ENCODE results near the gene UBE3B. TPM values are rescaled to one million over a fixed set of nuclear protein-coding genes. Genes with fewer than 3 reads are reported as not detected.
"Not testable (repeated sequence)": the region's sequence is repeated elsewhere in the genome, so short reads cannot be mapped to it uniquely, and the experiment has no call there.

UBE3B gene
- total RNA-seq, 1 donor from 2014 or later = 32.6 TPM

GRCh38 chr12:109432842-109433304 lies 44.6 kb upstream of the UBE3B start:
- H3K4me3 ChIP-seq (ENCODE audit: low read depth, low read length) = no peak overlapping the region
- H3K36me3 ChIP-seq (ENCODE audit: control insufficient read depth, insufficient read depth, low read length) = no peaks in the 10 kb centered on the region
- DNase-seq (ENCODE audit: low read depth) = peak; percentile 78
- FAIRE-seq = no peak
- no peaks in the 10 kb centered on the region for H3K27me3 ChIP-seq (ENCODE audit: control insufficient read depth, insufficient read depth, low read length)
- TF ChIP-seq, protein P1, sequence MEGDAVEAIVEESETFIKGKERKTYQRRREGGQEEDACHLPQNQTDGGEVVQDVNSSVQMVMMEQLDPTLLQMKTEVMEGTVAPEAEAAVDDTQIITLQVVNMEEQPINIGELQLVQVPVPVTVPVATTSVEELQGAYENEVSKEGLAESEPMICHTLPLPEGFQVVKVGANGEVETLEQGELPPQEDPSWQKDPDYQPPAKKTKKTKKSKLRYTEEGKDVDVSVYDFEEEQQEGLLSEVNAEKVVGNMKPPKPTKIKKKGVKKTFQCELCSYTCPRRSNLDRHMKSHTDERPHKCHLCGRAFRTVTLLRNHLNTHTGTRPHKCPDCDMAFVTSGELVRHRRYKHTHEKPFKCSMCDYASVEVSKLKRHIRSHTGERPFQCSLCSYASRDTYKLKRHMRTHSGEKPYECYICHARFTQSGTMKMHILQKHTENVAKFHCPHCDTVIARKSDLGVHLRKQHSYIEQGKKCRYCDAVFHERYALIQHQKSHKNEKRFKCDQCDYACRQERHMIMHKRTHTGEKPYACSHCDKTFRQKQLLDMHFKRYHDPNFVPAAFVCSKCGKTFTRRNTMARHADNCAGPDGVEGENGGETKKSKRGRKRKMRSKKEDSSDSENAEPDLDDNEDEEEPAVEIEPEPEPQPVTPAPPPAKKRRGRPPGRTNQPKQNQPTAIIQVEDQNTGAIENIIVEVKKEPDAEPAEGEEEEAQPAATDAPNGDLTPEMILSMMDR (IDR thresholded peaks at IDR 0.05; ENCODE audit: insufficient read depth, low read length, severe bottlenecking) = peak; percentile 93

DNA sequence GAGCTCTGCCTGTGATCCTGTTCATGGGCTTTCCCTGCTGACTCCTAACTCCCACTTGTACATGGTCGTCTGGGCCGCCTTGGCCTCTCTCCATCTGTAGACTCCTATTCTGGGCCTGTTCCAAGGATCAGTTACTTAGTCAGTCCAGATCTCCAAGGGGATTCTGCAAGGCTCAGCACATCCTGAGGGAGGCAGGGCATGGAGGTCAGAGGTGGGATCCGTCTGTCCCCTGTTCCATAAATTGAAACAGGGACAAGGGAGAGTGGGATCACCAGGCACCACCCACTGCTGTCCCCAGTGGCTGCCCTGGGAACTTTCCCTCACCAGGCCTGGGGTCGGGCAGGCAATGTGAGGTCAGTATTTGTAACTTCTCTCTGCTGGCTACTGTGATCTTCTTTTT lies 43.8 kb upstream of the UBE3B start:
- Histone ChIP-seq H3K36me3 (ENCODE audit: control insufficient read depth, insufficient read depth, low read length) (no peaks in the 10 kb centered on the region), H3K27me3 (ENCODE audit: control insufficient read depth, insufficient read depth, low read length) (no peaks in the 10 kb centered on the region), H3K4me3 (ENCODE audit: low read depth, low read length) (no peak overlapping the region)
- TF ChIP-seq, protein P1 (IDR thresholded peaks at IDR 0.05; ENCODE audit: insufficient read depth, low read length, severe bottlenecking) = peak; percentile 26
- DNase-seq (ENCODE audit: low read depth) (no peak), FAIRE-seq (no peak)

- DNase-seq (ENCODE audit: low read depth) = no peak
- H3K36me3 ChIP-seq (ENCODE audit: control insufficient read depth, insufficient read depth, low read length) = no peaks in the 10 kb centered on the region
- no peaks in the 10 kb centered on the region for H3K27me3 ChIP-seq (ENCODE audit: control insufficient read depth, insufficient read depth, low read length)
- no peak overlapping the region for H3K4me3 ChIP-seq (ENCODE audit: low read depth, low read length)
- TF ChIP-seq, protein P1 (IDR thresholded peaks at IDR 0.05; ENCODE audit: insufficient read depth, low read length, severe bottlenecking) = no peak
- FAIRE-seq = peak; percentile 23
Measured at GRCh38 chr12:109434582-109434981, 42.9 kb upstream of the UBE3B start.

DNA sequence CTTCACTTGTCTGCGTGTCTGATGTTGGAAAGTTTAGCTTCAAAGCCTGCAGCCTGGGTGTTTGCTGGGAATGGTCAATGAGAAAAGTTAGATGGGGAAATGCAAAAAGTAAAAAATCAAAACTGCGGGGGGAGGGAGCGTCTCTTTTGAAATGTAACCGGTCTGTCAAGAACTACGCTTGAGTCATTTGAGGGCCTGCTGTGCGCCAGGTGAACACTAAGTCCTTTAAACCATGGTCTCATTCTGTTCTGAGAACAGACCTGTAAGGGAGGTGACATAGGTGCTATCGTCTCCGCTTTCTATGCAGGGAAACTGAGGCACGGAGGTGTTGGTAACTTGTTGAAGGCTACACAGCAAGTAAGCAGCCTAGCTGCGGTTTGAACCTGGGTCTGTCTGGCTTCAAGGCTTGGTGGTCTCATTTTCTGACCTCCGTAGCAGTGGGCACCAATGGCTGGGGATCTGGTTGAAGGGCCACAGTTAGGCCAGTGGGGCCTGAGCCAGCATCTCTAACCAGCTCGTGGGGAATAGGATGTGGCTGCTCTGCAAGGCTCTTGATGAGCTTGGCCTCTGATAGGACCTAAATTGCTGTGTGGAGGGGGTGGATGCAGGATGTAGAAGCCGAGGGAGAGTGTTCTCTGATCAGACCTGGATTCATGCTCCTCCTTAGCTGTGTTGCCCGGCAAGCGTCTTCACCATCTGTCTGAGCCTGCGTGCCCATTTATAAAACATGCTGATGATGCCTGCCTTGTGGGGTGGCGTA lies 41.8 kb upstream of the UBE3B start:
- no peaks in the 10 kb centered on the region for H3K36me3 ChIP-seq (ENCODE audit: control insufficient read depth, insufficient read depth, low read length)
- DNase-seq (ENCODE audit: low read depth) (peak; percentile 48), FAIRE-seq (no peak)
- no peaks in the 10 kb centered on the region for H3K27me3 ChIP-seq (ENCODE audit: control insufficient read depth, insufficient read depth, low read length)
- no peak overlapping the region for H3K4me3 ChIP-seq (ENCODE audit: low read depth, low read length)
- TF ChIP-seq, protein P1 (IDR thresholded peaks at IDR 0.05; ENCODE audit: insufficient read depth, low read length, severe bottlenecking) = no peak

GRCh38 chr12:109436188-109436560 lies 41.3 kb upstream of the UBE3B start:
- H3K4me3 ChIP-seq (ENCODE audit: low read depth, low read length) = no peak overlapping the region
- FAIRE-seq (no peak), DNase-seq (ENCODE audit: low read depth) (no peak)
- no peaks in the 10 kb centered on the region for H3K36me3 ChIP-seq (ENCODE audit: control insufficient read depth, insufficient read depth, low read length)
- H3K27me3 ChIP-seq (ENCODE audit: control insufficient read depth, insufficient read depth, low read length) = no peaks in the 10 kb centered on the region
- TF ChIP-seq, protein P1 (IDR thresholded peaks at IDR 0.05; ENCODE audit: insufficient read depth, low read length, severe bottlenecking) = no peak

- Histone ChIP-seq H3K4me3 (ENCODE audit: low read depth, low read length) (no peak overlapping the region), H3K27me3 (ENCODE audit: control insufficient read depth, insufficient read depth, low read length) (no peaks in the 10 kb centered on the region), H3K36me3 (ENCODE audit: control insufficient read depth, insufficient read depth, low read length) (no peaks in the 10 kb centered on the region)
- DNase-seq (ENCODE audit: low read depth) = no peak
- FAIRE-seq = no peak
- TF ChIP-seq, protein P1 (IDR thresholded peaks at IDR 0.05; ENCODE audit: insufficient read depth, low read length, severe bottlenecking) = no peak
Measured at GRCh38 chr12:109439181-109439580, 38.3 kb upstream of the UBE3B start.

- not testable (repeated sequence) for FAIRE-seq; H3K27me3 ChIP-seq (ENCODE audit: control insufficient read depth, insufficient read depth, low read length); DNase-seq (ENCODE audit: low read depth); H3K4me3 ChIP-seq (ENCODE audit: low read depth, low read length); H3K36me3 ChIP-seq (ENCODE audit: control insufficient read depth, insufficient read depth, low read length)
Measured at GRCh38 chr12:109439951-109440350, 37.5 kb upstream of the UBE3B start.

Data from bronchial epithelial cell (primary cell).